ENCODE data around the gene PRKCA. TPM values are rescaled to one million over a fixed set of nuclear protein-coding genes. Genes with fewer than 3 reads are reported as not detected.

PRKCA gene
- total RNA-seq, 1 donor from 2014 or later: 2.2 TPM

GRCh38 chr17:66829386-66829864 is 527.0 kb downstream of the PRKCA start:
- H3K9me3 Mint-ChIP-seq: no peaks in the 10 kb centered on the region
- intact Hi-C loops (cut with micrococcal nuclease): no loop called here
- H3K4me1 Mint-ChIP-seq: peaks cover under 1% of the 10 kb centered on the region
- peaks cover 47% of the 10 kb centered on the region for H3K27me3 Mint-ChIP-seq
- TF ChIP-seq CTCF (IDR thresholded peaks at IDR 0.05): no peak
- no peak overlapping the region for H3K27ac Mint-ChIP-seq
- no peaks in the 10 kb centered on the region for H3K36me3 Mint-ChIP-seq (ENCODE audit: low read depth)
- ATAC-seq (ENCODE audit: low read depth) (no peak), DNase-seq (no peak)
- H3K4me3 Mint-ChIP-seq: no peak overlapping the region
- ChIA-PET CTCF (no interaction called here), POLR2A (no interaction called here)

GRCh38 chr17:66829883-66830282 is 527.5 kb downstream of the PRKCA start:
- no peaks in the 10 kb centered on the region for H3K9me3 Mint-ChIP-seq
- ATAC-seq (ENCODE audit: low read depth) (no peak), DNase-seq (no peak)
- ChIA-PET POLR2A (no interaction called here), CTCF (no interaction called here)
- intact Hi-C loops (cut with micrococcal nuclease): no loop called here
- H3K4me3 Mint-ChIP-seq: no peak overlapping the region
- H3K27me3 Mint-ChIP-seq: peaks cover 46% of the 10 kb centered on the region
- H3K27ac Mint-ChIP-seq: no peak overlapping the region
- H3K4me1 Mint-ChIP-seq: peaks cover 3% of the 10 kb centered on the region
- TF ChIP-seq CTCF (IDR thresholded peaks at IDR 0.05): no peak
- no peaks in the 10 kb centered on the region for H3K36me3 Mint-ChIP-seq (ENCODE audit: low read depth)

- Mint-ChIP-seq H3K9me3 (no peaks in the 10 kb centered on the region), H3K4me1 (peaks cover 3% of the 10 kb centered on the region), H3K27me3 (peaks cover 46% of the 10 kb centered on the region), H3K36me3 (ENCODE audit: low read depth) (no peaks in the 10 kb centered on the region), H3K4me3 (no peak overlapping the region), H3K27ac (no peak overlapping the region)
- POLR2A ChIA-PET: no interaction called here
- TF ChIP-seq CTCF (IDR thresholded peaks at IDR 0.05): no peak
- CTCF ChIA-PET: no interaction called here
- DNase-seq (no peak), ATAC-seq (ENCODE audit: low read depth) (no peak)
- intact Hi-C loops (cut with micrococcal nuclease): no loop called here
Measured at GRCh38 chr17:66830451-66830850, 528.0 kb downstream of the PRKCA start.

- DNase-seq (no peak), ATAC-seq (ENCODE audit: low read depth) (no peak)
- H3K27ac Mint-ChIP-seq: no peak overlapping the region
- H3K4me1 Mint-ChIP-seq: peaks cover 3% of the 10 kb centered on the region
- no peak overlapping the region for H3K4me3 Mint-ChIP-seq
- H3K27me3 Mint-ChIP-seq: peaks cover 54% of the 10 kb centered on the region
- no peaks in the 10 kb centered on the region for H3K9me3 Mint-ChIP-seq
- ChIA-PET POLR2A (no interaction called here), CTCF (no interaction called here)
- intact Hi-C loops (cut with micrococcal nuclease): no loop called here
- H3K36me3 Mint-ChIP-seq (ENCODE audit: low read depth): no peaks in the 10 kb centered on the region
- no peak for TF ChIP-seq CTCF (IDR thresholded peaks at IDR 0.05)
Measured at GRCh38 chr17:66831383-66832210, 529.2 kb downstream of the PRKCA start.

GRCh38 chr17:66833201-66833600 is 530.8 kb downstream of the PRKCA start:
- intact Hi-C loops (cut with micrococcal nuclease): no loop called here
- DNase-seq (no peak), ATAC-seq (ENCODE audit: low read depth) (no peak)
- Mint-ChIP-seq H3K27me3 (peaks cover 56% of the 10 kb centered on the region), H3K4me3 (no peak overlapping the region), H3K4me1 (peaks cover 3% of the 10 kb centered on the region), H3K36me3 (ENCODE audit: low read depth) (no peaks in the 10 kb centered on the region), H3K27ac (no peak overlapping the region), H3K9me3 (no peaks in the 10 kb centered on the region)
- POLR2A ChIA-PET: no interaction called here
- TF ChIP-seq CTCF (IDR thresholded peaks at IDR 0.05): no peak
- CTCF ChIA-PET: no interaction called here
